GM19239 (cell line): ENCODE results near the gene STAT5B.
"Not testable (repeated sequence)": the region's sequence is repeated elsewhere in the genome, so short reads cannot be mapped to it uniquely, and the experiment has no call there.

Experiments used
- DNase-seq: peaks from one replicate; pipeline ENCODE4 v3.0.0; 2011; ENCODE audit warnings: low spot score; ENCODE audit not compliant: insufficient read length
- FAIRE-seq: peaks from 2 replicates; lab custom pipeline; 2011; peaks lifted over from hg19 to GRCh38; lab: Jason Lieb, UNC

STAT5B gene

DNA sequence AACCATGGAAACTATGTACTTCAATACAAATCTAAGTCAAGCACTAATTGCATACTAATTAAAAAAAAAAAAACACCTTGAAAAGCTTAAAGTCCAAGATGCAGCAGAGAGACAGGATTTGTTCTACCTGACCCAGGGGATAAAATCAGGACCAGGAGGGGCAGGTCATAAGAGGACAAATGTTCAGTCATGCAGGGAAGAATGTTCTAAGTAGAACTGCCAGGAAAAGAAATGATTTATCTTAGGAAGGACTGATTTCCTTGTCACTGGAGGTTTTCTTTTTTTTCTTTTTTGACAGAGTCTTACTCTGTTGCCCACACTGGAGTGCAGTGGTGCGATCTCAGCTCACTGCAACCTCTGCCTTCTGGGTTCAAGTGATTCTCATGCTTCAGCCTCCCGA is 72.8 kb downstream of the STAT5B start:
- FAIRE-seq = no peak
- no peak for DNase-seq

DNA sequence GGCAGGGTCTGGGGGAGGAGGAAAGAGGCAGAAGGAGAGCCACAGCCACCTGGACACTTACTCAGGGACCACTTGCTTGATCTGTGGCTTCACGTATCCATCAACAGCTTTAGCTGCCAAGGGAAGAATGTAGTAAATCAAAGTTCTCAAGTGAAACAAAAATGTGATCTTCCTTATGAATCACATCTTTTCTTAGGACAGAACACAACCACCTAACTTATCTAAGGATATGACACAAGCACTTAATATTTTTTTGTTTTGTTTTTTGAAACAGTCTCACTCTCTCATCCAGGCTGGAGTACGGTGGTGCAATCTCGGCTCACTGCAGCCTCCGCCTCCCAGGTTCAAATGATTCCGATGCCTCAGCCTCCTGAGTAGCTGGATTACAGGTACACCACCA is 73.5 kb downstream of the STAT5B start:
- DNase-seq = no peak
- no peak for FAIRE-seq

DNA sequence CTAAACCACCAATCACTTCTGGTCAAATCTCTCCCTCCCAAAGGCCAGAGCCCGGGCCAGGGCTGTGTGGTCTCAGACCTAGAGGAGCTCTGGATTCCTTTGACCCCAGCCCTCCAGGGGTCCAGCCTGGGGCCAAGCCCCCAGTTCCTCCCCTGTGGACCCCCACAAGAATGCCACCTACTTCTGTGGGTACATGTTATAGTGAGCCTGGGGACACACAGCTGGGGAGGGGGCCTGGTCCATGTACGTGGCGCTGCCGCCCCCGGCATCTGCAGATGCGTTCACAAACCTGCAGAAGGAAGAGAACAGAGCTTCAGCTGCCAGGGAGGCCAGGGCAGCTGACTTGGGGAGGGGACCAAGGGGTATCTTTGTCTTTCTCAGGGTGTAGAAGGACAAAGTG is 74.0 kb downstream of the STAT5B start:
- FAIRE-seq (no peak), DNase-seq (no peak)

DNA sequence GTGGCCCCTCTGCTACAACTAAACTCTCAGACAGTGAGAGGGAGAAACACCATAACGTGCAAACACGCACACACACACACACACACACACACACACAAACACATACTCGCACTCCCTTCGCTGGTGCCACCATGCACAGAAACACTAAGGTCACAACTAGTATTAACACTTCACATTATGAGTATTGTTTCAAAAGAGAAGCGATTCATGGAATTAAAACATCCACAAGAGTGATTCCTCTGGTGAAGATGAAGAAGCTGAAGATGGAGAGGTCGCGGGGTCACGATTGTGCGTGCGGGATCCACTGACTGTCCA is 74.8 kb downstream of the STAT5B start:
- no peak for DNase-seq
- no peak for FAIRE-seq

DNA sequence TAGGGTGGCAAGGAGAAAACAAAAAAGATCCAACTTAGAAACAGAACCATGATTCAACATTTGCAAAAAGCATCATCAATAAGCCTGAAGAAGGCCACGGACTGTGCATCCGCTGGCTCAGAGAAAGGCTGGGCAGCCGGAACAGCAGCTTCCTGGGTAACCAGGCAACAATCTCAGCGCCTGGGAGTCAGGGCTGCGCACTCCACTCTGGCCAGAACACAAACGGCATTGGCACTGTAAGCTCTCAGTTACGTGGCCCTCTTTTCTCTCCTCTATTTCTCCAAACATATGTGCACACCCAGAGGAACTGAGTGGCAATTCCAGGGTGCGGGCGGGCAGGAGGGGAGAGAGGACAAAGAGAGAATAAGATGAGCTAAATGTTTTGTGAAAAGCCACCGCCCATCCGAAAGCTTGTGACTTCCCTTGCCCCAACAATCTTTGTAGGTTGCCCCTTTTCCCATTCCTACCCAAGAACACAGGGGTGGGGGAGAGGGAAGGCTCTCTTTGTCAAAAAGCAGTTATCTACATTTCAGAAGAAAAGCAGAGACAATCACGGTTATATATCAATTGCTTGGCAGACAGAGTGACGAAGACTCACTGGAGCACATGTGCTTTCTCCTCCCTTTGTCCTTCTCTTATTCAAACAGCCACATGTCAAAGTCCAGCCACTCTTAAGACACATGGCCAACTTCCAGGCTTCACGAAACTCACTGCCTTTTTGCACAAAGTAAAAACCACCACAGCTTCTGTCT is 75.3 kb downstream of the STAT5B start:
- FAIRE-seq (no peak), DNase-seq (no peak)

DNA sequence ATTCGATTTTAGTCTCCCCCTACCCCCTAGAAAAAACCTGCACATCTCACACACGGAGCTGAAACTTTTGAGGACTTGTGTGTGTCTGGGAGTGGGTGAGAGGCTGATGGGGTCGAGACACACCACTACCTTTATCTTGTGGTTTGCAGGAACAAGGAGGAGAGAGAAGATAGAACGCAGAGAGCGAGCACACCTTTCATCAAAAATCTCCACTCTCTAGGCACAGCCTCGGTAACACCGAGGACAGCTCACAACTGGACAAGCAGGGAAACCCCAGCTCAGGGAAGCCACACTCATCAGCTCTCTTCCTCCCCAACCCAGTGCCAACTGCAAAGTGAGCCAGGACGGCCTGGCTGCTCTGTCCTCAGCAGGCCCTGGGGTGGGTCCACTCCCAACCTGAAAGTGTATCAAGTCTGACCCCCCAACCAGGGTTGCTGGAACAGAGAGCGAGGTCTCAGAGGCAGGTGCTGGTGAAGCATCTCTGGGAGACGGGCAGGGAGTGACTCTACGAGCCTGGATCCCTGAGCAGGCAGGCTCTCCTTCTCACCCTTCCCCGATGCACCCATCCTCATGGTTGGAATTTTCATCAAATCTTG is 76.7 kb downstream of the STAT5B start:
- DNase-seq = no peak
- no peak for FAIRE-seq

DNA sequence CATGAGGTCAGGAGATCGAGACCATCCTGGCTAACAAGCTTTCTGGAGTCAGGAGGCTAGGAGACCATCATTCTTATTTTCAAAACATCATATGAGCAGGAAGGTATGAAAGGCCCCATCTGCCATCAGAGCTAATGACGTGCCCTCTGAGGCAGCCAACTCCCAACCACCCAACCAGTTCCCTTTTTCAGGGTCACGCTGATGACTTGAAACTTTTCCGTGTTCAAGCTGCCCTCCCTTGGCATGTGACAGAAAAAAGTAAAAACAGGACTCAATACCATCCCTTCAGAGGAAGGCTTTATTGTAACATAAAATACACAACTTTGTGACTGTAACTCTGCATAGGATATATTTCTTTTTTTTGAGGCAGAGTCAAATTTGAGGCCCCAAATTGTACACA is 77.3 kb downstream of the STAT5B start:
- no peak for DNase-seq
- FAIRE-seq = no peak

DNA sequence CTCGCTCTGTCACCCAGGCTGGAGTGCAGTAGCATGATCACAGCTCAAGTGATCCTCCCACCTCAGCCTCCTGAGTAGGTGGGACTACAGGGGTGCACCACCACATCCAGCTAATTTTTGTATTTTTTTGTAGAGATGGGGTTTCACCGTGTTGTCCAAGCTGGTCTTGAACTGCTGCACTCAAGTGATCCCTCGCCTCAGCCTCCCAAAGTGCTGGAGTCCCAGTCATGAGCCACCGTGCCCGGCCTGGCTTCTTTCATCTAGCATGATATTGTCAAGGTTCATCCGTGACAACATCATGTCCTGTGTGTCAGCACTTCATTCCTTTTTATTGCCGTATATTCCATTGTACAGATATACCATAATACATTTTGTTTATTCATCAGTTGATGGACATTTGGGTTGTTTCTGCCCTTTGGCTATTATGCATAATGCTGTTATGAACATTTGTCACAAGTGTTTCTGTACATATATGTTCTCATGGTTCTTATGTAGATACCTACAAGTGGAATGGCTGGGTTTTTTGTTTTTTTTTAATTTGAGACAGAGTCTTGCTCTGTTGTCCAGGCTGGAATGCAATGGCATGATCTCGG is 78.5 kb downstream of the STAT5B start:
- no peak for DNase-seq
- no peak for FAIRE-seq

DNA sequence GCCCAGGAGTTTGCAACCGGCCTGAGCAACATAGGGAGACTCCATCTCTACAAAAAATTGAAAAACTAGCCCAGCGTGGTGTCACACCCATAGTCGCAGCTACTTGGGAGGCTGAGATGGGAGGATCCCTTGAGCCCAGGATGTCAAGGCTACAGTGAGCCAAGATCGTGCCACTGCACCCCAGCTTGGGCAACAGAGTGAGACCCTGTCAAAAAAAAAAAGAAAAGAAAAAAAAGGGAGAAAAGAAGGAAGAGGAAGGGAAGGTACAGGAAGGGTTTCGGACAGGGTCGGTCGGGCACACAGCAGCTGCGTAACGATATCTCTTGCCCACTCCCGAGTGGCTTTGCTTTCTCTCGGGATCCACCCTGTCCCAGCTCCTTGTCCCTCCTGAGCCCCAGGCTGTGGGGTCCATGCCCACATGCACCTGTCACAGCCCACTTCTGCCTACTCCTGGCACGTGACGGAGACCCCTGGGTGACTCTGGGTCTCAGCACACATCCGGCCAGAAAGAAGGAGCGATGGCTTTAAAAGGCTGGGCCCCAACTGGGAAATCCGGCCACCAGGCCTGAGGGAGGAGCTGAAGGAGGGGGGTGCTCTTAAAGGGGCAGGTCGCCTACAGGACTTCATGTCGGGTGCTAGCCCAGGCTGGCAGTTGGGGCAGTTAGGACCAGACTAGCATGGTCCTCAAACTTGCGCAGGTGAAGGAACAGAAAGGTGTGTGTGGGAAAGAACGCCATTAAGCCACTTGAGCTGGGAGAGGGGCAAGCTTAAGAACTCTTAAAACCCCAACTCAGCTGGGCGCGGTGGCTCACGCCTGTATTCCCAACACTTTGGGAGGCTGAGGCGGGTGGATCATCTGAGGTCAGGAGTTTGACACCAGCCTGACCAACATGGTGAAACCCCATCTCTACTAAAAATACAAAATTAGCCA is 82.0 kb downstream of the STAT5B start, which contains the start of gene GHDC:
Gene GHDC (minus strand): TSS at position 526 of the 931 bp plus-strand sequence. CDS start 913 bp downstream, outside the sequence.
- DNase-seq (peak; percentile 90), FAIRE-seq (peak; percentile 99)

DNA sequence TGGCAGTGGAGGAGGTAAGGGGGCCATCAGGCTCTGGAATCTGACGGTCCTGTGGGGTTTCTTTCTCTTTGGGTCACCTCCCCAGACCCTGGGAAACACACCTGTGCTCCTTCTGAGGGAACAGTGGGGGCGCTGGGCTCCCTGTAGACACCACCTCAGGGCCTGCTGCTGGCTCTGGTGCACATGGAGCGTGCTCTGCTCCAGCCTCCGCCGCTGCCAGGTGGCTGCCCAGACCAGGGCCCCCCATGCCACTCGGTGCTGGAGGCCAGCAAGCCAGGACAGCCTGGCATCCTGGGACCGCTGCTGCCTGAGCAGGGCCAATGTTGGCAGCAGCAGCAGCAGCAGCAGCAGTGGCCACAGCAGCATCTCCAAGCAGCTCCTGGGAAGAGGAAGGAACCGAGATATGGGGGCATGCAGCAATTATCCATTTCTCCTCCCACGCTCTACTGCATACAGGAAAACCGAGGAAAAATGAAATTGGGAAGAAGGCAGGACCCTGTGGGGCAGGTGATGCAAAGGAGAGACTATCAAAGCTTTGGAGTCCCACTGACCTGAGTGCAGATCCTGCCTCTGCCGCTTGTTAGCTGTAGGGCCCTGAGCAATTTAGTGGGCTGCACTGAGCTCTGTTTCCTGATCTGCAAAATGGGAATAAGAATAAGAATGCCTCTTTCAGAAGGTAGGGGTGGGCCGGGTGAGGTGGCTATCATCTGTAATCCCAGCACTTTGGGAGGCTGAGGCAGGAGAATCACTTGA is 82.8 kb downstream of the STAT5B start:
- DNase-seq (no peak), FAIRE-seq (no peak)

DNA sequence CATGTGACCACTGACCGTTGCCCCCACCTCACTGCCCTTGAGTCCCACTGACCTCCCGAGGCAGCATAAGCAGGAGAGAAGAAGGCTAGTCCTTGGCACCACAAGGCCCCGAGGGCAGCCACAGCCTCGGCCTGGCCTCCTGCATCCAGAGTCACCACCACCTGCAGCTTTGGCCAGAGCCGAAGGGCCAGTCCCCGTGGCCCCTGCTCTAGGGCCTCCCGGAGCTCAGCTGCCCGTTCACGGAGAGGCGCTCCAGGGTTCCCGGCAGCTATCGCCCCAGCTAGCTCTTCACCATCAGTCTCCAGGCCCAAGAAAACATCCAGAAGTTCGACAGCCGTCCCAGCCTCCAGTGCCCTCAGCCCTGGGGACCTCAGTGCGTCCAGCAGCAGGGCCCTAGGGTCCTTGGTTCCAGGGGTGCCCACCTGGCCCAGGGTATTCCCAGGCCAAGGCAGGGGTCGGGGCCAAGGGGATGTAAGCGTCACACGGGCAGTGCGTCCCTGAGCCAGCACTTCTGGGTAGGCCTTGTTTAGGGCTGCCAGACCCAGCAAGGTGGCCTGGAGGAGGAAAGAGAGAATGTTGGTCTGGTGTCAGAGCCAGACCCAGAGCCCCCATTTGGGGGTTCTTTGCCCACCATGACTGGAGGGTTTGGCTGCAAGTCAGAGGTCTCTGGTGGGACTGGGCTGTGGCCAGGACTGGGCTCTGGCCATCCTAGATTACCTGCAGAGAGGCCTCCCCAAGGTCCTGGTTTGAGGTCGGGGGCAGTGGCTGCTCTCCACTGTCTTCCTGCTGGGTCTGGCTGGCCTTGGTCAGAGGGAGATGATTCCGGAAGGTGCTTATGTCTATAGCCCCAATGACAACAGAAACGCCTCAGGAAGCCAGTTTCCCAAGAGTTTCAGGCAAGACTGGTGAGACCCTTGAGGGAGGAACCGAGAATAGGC is 83.7 kb downstream of the STAT5B start:
- FAIRE-seq = no peak
- no peak for DNase-seq

DNA sequence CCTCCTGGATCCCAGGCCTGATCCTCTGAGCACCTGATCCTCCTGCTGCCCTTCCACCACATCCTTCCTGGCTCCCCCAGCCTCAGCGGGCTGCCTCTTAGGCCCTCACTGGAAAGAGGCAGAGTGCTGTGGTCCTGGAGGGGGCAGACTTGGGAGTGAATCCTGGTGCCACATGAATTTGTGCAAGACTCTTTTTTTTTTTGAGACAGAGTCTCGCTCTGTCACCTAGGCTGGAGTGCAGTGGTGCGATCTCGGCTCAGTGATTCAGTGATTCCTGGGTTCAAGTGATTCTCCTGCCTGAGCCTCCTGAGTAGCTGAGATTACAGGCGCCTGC is 84.9 kb downstream of the STAT5B start:
- FAIRE-seq = no peak
- no peak for DNase-seq

DNA sequence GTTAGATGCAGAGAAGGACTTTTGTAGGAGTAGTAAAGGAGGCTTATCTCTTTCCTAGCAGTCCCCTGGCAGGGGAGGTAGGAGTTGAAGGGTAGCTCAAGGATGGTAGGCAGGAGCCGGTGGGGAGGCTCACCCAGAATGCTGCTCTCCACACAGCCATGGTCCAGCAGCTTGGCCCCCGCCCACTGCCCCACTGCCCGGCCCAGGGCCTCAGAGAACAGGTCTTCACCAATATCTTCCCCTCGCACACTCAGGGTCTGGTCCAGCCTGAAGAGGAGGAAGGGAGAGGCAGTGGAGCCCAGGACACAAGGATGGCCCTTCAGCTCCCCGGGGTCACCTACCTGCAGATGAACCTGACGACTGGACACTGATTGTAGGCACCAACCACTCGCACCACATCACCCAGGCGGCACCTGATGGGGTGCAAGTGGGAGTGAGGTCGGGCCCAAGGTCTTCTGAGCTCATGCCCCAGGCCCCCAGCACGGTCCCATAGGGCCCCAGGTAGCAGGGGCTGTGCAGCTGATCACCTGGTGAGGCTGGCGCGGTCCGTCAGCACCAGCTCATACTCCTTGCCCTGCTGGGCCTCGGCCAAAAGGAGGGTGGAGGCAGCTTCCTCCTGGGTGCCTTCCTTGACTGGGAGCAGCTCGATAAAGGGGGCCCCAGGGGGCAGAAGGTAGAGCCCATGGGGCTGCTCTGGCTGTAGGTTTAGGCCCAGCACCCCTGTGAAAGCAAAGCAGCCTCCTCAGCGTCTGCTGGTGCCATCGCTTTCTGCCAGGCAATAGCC is 85.5 kb downstream of the STAT5B start:
- DNase-seq (no peak), FAIRE-seq (no peak)

DNA sequence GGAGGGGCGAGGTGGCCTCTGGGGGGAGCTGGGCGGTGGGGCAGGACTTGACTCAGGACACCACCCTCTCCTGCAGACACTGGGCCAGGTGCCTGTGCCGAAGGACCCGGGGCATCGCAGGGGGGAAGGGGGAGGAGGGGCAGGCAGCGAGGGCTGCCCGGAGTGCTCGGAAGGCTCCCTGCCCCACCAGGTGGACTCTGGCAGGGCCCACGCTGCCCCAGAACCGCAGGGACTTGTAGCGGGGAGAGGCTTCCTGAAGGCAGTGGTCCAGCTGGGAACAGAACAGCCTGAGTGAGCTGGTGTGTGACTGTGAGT is 86.6 kb downstream of the STAT5B start:
- no peak for FAIRE-seq
- no peak for DNase-seq

DNA sequence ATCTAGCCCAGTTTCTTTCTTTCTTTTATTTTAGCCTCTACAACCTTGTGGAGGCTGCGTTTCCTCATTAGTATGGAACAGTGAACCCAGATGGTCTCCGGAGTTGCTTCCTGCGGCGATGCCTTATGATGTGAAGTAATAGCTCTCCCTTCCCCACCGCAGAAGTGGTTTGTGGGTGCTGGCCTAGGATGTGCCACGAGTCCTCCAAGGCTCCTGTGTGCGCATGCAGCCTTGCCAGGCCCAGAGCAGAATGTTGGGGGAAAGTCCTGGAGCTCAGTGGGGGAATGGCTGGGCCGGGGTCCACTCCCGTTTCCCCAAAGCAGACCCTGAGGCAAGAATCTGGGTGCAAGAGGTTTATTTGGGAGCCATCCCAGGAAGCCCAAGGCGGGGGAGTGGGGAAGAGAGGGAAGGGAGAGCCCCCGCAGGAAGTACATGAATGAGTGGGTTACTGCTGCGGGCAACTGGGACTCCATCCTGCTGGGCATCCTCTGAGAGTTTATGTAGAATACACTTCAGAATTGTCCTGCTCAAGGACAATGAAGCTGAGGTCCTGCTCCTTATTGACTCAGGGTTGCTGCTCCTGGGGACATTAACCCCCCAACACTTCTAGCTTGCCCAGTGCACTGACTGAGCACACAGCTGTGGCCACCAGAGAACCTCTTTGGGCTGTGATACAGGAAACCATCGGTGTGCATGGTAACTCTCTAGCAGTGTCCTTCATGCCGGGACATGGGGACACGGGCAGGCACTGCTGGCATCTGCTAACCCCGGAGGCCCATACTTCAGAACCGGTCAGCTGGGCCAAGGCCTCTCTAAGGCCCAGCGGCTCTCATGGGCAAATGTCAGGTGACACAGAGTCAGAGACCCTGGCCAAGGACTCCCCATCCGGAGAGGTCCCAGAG is 87.2 kb downstream of the STAT5B start:
- no peak for DNase-seq
- no peak for FAIRE-seq

DNA sequence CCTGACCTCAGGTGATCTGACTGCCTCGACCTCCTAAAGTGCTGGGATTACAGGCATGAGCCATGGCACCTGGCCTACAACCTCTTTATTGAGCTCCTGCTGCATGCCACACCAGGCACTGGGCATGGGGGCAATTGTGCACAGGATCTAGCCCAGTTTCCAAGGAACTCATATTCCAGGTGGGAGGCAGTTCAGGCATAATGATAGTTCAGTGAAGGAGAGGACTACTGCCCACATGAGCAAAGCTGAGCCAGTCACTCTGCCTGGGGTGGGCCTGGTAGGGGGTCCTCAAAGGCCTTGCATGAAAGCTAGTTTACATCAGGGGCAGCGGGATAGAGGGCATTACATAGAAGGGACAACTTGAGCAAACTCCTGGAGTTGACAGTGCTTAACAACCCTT is 88.4 kb downstream of the STAT5B start:
- FAIRE-seq = no peak
- DNase-seq = no peak

DNA sequence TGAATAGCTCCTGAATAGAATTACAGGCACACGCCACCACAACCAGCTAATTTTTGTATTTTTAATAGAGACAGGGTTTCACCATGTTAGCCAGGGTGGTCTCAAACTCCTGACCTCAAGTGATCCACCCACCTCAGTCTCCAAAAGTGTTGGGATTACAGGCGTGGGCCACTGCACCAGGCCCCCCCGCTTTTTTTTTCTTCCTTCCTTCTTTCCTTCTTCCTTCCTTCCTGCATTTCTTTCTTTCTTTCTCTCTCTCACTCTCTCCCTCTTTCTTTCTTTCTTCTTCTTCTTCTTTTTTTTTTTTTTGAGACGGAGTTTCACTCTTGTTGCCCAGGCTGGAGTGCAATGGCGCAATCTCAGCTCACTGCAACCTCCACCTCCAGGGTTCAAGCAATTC is 90.0 kb downstream of the STAT5B start:
- DNase-seq, FAIRE-seq: not testable (repeated sequence)

DNA sequence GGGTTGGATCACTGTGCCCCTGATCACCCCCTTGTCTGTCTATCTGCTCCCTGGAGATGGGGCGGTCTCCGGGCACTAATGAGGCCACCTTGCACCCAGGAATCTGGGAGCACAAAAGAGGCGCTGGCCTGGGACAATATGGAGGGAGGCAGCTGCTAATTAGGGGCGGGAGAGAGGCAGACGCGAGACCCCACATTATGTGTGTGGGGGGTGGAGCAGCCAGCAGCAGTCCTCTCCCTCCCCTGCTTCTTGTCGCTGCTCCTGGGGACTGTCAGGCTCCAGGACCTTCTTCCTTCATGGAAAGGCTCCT is 90.6 kb downstream of the STAT5B start:
- FAIRE-seq = no peak
- DNase-seq = no peak
